ENCODE results near the gene PPP1R15A. TPM values are rescaled to one million over a fixed set of nuclear protein-coding genes. Genes with fewer than 3 reads are reported as not detected.

Gene PPP1R15A
- total and polyA plus RNA-seq, 4 donors = 5.6 to 52.5 (median 11.3) TPM

- no peak overlapping the region for H3K4me3 ChIP-seq (ENCODE audit: low read depth in 1 of 3, low read length in 3 of 3)
- no peak overlapping the region for H3K27ac ChIP-seq (ENCODE audit: low read depth in 1 of 2, low read length in 2 of 2)
- H3K9me3 ChIP-seq (ENCODE audit: control insufficient read depth in 4 of 4, low read length in 3 of 4) = no peaks in the 10 kb centered on the region
- WGBS = 67% methylated on average over 9 of the region's 9 CpGs
- TF ChIP-seq MAX (IDR thresholded peaks at IDR 0.05) (no peak), FOXA2 (IDR thresholded peaks at IDR 0.05) (no peak), JUND (IDR thresholded peaks at IDR 0.05) (no peak), RAD21 (IDR thresholded peaks at IDR 0.05) (no peak), GABPA (IDR thresholded peaks at IDR 0.05 in 1 of 2, conservative IDR thresholded peaks at IDR 0.05 in 1 of 2) (no peak), CTCF (IDR thresholded peaks at IDR 0.05; ENCODE audit: low read depth, low read length, missing input control) (no peak), YY1 (IDR thresholded peaks at IDR 0.05) (no peak), NR2F2 (IDR thresholded peaks at IDR 0.05) (no peak), HNF4G (IDR thresholded peaks at IDR 0.05) (no peak), TAF1 (conservative IDR thresholded peaks at IDR 0.05) (no peak)
- no peaks in the 10 kb centered on the region for H3K27me3 ChIP-seq (ENCODE audit: control insufficient read depth in 4 of 4, insufficient read depth in 4 of 4, low read length in 3 of 4)
- H3K4me1 ChIP-seq (ENCODE audit: control insufficient read depth in 4 of 4, insufficient read depth in 4 of 4, low read length in 3 of 4) = peaks cover 5 to 23% (median 15%) of the 10 kb centered on the region in 4 donors
- DNase-seq (ENCODE audit: low spot score) = no peak
- no peak overlapping the region for H3K9ac ChIP-seq (ENCODE audit: low read depth in 1 of 2, low read length in 2 of 2)
- H3K36me3 ChIP-seq (ENCODE audit: control insufficient read depth in 4 of 4, insufficient read depth in 3 of 4, low read depth in 1 of 4, low read length in 3 of 4) = peaks cover 0 to 7% (median 3%) of the 10 kb centered on the region in 4 donors
These were observed 34.5 kb upstream of the PPP1R15A start for GRCh38 chr19:48837687-48838086.

DNA sequence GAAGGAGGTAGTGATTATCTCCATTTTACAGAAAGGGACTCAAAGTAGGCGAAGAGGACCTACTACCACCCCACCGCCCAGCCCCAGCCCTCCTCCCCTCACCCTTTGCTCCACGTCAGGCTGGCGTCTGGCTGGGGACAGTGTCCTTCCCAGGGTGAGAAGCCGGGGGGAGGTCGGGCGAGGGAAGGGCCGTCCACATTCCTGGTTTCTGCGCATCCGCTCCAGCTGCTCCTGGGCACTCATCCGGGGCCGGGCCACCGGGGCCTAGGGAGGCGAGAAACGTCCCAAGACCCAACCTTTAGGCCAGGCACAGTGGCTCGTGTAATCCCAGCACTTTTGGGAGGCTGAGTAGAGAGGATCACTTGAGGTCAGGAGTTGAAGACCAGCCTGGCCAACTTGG lies 31.2 kb upstream of the PPP1R15A start:
- no peak for DNase-seq (ENCODE audit: low spot score)
- no peak overlapping the region for H3K9ac ChIP-seq (ENCODE audit: low read depth in 1 of 2, low read length in 2 of 2)
- no peak overlapping the region for H3K27ac ChIP-seq (ENCODE audit: low read depth in 1 of 2, low read length in 2 of 2)
- TF ChIP-seq TAF1 (conservative IDR thresholded peaks at IDR 0.05) = no peak
- no peak for TF ChIP-seq FOXA2 (IDR thresholded peaks at IDR 0.05)
- no peak for TF ChIP-seq YY1 (IDR thresholded peaks at IDR 0.05)
- TF ChIP-seq JUND (IDR thresholded peaks at IDR 0.05) = no peak
- no peak for TF ChIP-seq HNF4A (conservative IDR thresholded peaks at IDR 0.05)
- no peak for TF ChIP-seq FOXA1 (IDR thresholded peaks at IDR 0.05)
- no peak for TF ChIP-seq ZBTB33 (IDR thresholded peaks at IDR 0.05)
- no peak for TF ChIP-seq SP1 (IDR thresholded peaks at IDR 0.05)
- TF ChIP-seq HNF4G (IDR thresholded peaks at IDR 0.05) = no peak
- TF ChIP-seq GABPA (IDR thresholded peaks at IDR 0.05 in 1 of 2, conservative IDR thresholded peaks at IDR 0.05 in 1 of 2) = no peak
- TF ChIP-seq MAX (IDR thresholded peaks at IDR 0.05) = no peak
- no peak for TF ChIP-seq NR2F2 (IDR thresholded peaks at IDR 0.05)
- TF ChIP-seq ATF3 (IDR thresholded peaks at IDR 0.05) = no peak
- no peak overlapping the region for H3K4me3 ChIP-seq (ENCODE audit: low read depth in 1 of 3, low read length in 3 of 3)
- peaks cover 5 to 13% (median 8%) of the 10 kb centered on the region in 4 donors for H3K4me1 ChIP-seq (ENCODE audit: control insufficient read depth in 4 of 4, insufficient read depth in 4 of 4, low read length in 3 of 4)
- no peaks in the 10 kb centered on the region for H3K9me3 ChIP-seq (ENCODE audit: control insufficient read depth in 4 of 4, low read length in 3 of 4)
- no peaks in the 10 kb centered on the region for H3K27me3 ChIP-seq (ENCODE audit: control insufficient read depth in 4 of 4, insufficient read depth in 4 of 4, low read length in 3 of 4)
- peaks cover 3 to 13% (median 8%) of the 10 kb centered on the region in 4 donors for H3K36me3 ChIP-seq (ENCODE audit: control insufficient read depth in 4 of 4, insufficient read depth in 3 of 4, low read depth in 1 of 4, low read length in 3 of 4)
- 93% methylated on average over 16 of the region's 16 CpGs for WGBS

Data from liver (tissue), 9 donors.